Peyer's patch (tissue), 4 donors: ENCODE measurements around the gene CLRN1. TPM values are rescaled to one million over a fixed set of nuclear protein-coding genes. Genes with fewer than 3 reads are reported as not detected.

Source experiments
- DNase-seq, 3 donors: peaks; one replicate each; pipeline ENCODE4 v3.0.0-alpha.2; 2017 to 2019
- H3K27ac ChIP-seq, 4 donors: fragments of 200-600 bp; sonication (generic); one replicate each; pipeline ENCODE4 v1.5.1; 2016 to 2019
- H3K27me3 ChIP-seq, 2 donors: fragments of 200-600 bp; sonication (generic); one replicate each; pipeline ENCODE4 v1.5.1; 2019
- H3K36me3 ChIP-seq, 3 donors: fragments of 200-600 bp; sonication (generic); one replicate each; pipeline ENCODE4 v1.5.1; 2016 to 2019
- H3K4me1 ChIP-seq, 4 donors: fragments of 200-600 bp; sonication (generic); one replicate each; pipeline ENCODE4 v1.5.1; 2016 to 2019
- H3K4me3 ChIP-seq, 4 donors: fragments of 200-600 bp; sonication (generic); 1 replicate in 3 of 4; 2 replicates in 1 of 4; pipeline ENCODE4 v1.5.1; 2016 to 2019; ENCODE audit warnings: mild to moderate bottlenecking in 1 of 4
- H3K9me3 ChIP-seq, 4 donors: fragments of 200-600 bp; sonication (generic); one replicate each; pipeline ENCODE4 v1.5.1; 2016 to 2019; ENCODE audit warnings: mild to moderate bottlenecking in 1 of 4
- POLR2A ChIP-seq, 2 donors: fragments of 450-650 bp; IDR thresholded peaks; one replicate each; pipeline ENCODE4 v1.5.1; 2017; ENCODE audit warnings: antibody characterized with exemption in 2 of 2, mild to moderate bottlenecking in 2 of 2, moderate library complexity in 2 of 2
- total RNA-seq, 4 donors: library from RNA; depleted of rRNA; stranded (reverse); fragments of >200 nt; gene quantifications; one replicate each; pipeline ENCODE4 v1.1.0, GENCODE V29; 2016
- TF ChIP-seq, protein P1 (sequence below), 6 experiments: fragments of 450-650 bp in 4 of 6; fragments of 200-600 bp in 2 of 6; sonication (generic) in 1 of 6; IDR thresholded peaks; one replicate each; pipeline ENCODE4 v1.5.1; 2017 to 2019; ENCODE audit warnings: antibody characterized with exemption in 6 of 6, mild to moderate bottlenecking in 3 of 6, moderate library complexity in 1 of 6

CLRN1 gene
- total RNA-seq, 4 donors from 2014 or later, result not detected

GRCh38 chr3:151003029-151003767, 30.7 kb upstream of the CLRN1 start:
- no peak for DNase-seq
- TF ChIP-seq, protein P1, sequence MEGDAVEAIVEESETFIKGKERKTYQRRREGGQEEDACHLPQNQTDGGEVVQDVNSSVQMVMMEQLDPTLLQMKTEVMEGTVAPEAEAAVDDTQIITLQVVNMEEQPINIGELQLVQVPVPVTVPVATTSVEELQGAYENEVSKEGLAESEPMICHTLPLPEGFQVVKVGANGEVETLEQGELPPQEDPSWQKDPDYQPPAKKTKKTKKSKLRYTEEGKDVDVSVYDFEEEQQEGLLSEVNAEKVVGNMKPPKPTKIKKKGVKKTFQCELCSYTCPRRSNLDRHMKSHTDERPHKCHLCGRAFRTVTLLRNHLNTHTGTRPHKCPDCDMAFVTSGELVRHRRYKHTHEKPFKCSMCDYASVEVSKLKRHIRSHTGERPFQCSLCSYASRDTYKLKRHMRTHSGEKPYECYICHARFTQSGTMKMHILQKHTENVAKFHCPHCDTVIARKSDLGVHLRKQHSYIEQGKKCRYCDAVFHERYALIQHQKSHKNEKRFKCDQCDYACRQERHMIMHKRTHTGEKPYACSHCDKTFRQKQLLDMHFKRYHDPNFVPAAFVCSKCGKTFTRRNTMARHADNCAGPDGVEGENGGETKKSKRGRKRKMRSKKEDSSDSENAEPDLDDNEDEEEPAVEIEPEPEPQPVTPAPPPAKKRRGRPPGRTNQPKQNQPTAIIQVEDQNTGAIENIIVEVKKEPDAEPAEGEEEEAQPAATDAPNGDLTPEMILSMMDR (IDR thresholded peaks at IDR 0.05), result no peak
- no peak for TF ChIP-seq POLR2A (IDR thresholded peaks at IDR 0.05)
- Histone ChIP-seq H3K4me1 (no peaks in the 10 kb centered on the region), H3K9me3 (no peaks in the 10 kb centered on the region), H3K4me3 (no peak overlapping the region), H3K27ac (no peak overlapping the region), H3K36me3 (no peaks in the 10 kb centered on the region), H3K27me3 (no peaks in the 10 kb centered on the region)

DNA sequence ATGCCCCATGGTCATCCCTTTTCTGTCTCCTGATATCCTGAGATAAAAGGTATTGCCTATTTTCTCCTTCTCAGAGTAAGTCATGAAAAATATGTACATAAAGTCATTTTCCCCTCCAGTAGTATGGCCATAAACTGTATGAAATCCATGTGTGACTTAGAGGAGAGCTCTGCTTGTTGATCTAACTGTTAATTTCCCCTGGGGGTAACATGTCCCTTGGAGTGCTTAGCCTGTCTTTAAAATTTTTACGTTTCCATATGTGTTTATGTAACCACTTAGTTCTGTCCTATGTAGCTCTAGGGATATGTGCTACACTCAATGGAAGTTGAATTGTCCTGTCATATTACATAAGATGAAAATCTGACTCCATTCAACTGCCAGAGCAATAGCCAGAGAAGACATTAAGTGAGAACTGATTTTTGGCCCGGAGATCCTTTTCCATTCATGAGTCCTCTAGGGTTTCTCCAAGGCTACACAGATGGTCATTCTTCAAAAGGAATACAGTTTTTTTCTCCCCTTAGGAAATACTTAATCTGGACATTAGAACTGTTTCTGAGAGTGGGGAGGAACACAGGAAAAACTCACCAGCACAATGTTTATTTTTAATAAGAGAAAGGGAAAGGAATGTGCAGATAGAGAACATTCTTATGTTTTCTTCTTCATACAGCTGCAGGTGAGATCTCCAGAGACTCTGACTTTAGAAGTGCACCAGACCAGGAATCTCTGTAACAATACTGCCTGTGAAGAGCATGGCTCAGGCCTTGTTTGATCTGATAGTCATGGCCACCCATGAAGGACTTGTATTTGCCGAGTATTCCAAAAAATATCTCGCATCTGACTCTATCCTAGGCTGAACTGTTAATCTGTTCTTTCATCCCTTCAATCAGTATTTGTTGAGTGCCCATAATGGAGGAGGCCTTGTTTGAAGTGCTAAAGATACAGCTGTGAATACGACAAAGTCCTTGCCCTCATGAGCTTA, 29.8 kb upstream of the CLRN1 start:
- H3K36me3 ChIP-seq, result no peaks in the 10 kb centered on the region
- no peaks in the 10 kb centered on the region for H3K27me3 ChIP-seq
- H3K27ac ChIP-seq, result no peak overlapping the region
- TF ChIP-seq, protein P1 (IDR thresholded peaks at IDR 0.05), result no peak
- TF ChIP-seq POLR2A (IDR thresholded peaks at IDR 0.05), result no peak
- no peaks in the 10 kb centered on the region for H3K4me1 ChIP-seq
- no peak overlapping the region for H3K4me3 ChIP-seq
- no peak for DNase-seq
- H3K9me3 ChIP-seq, result no peaks in the 10 kb centered on the region

DNA sequence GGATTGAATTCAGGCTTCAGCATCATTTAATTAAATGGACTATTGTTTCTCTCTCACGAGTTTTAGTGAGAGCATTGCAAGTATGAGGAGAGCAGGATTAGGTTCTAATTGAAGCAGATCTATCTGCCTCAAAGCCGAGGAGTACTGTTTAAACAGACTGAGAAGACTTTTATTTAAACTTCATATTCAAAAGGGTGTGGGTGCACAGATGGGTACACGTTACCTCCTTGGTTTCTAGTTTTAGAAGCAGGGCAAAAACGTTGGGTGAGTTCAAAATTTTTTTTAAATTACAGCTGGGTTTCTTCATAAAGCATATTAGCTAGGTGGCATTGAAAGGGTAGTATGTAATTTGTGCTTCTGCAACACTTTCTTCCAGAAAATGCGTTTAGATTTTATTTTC, 26.5 kb upstream of the CLRN1 start:
- Histone ChIP-seq H3K9me3 (no peaks in the 10 kb centered on the region), H3K36me3 (no peaks in the 10 kb centered on the region)
- TF ChIP-seq, protein P1 (IDR thresholded peaks at IDR 0.05), result no peak
- TF ChIP-seq POLR2A (IDR thresholded peaks at IDR 0.05), result no peak

DNA sequence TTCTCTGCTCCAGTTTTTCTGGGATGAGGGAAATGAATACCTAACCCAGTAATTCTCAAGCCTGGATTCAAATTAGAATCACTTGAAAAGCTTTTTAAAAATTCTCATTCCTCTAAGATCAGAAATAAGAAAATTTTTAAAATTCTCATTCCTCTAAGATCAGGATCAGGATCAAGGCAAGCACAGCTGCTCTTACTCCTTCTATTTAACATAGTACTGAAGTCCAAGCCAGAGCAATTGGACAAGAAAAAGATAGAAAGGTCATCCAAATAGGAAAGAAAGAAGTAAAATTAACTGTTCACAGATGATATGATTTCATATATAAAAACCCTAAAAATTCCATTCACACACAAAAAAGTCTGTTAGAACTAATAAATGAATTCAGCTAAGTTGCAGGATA, 24.2 kb upstream of the CLRN1 start:
- TF ChIP-seq POLR2A (IDR thresholded peaks at IDR 0.05), result no peak
- TF ChIP-seq, protein P1 (IDR thresholded peaks at IDR 0.05), result no peak
- H3K9me3 ChIP-seq, result no peaks in the 10 kb centered on the region
- no peak for DNase-seq
- no peaks in the 10 kb centered on the region for H3K36me3 ChIP-seq
- H3K27me3 ChIP-seq, result no peaks in the 10 kb centered on the region
- no peak overlapping the region for H3K27ac ChIP-seq
- no peaks in the 10 kb centered on the region for H3K4me1 ChIP-seq
- H3K4me3 ChIP-seq, result no peak overlapping the region

More for the DNA sequence above, 26.5 kb upstream of the CLRN1 start:
- H3K27me3 ChIP-seq, result no peaks in the 10 kb centered on the region
- no peak overlapping the region for H3K4me3 ChIP-seq
- H3K4me1 ChIP-seq, result no peaks in the 10 kb centered on the region
- no peak overlapping the region for H3K27ac ChIP-seq
- DNase-seq, result no peak

- H3K27ac ChIP-seq, result no peak overlapping the region
- no peaks in the 10 kb centered on the region for H3K9me3 ChIP-seq
- TF ChIP-seq, protein P1 (IDR thresholded peaks at IDR 0.05), result no peak
- no peak for TF ChIP-seq POLR2A (IDR thresholded peaks at IDR 0.05)
- H3K36me3 ChIP-seq, result no peaks in the 10 kb centered on the region
- H3K4me1 ChIP-seq, result no peaks in the 10 kb centered on the region
- no peak for DNase-seq
- H3K27me3 ChIP-seq, result no peaks in the 10 kb centered on the region
- H3K4me3 ChIP-seq, result no peak overlapping the region
These were observed 23.0 kb upstream of the CLRN1 start for GRCh38 chr3:150995510-150995909.
